NCI-H226 (cell line): ENCODE results near the gene POLR2J.

Source experiments
- DNase-seq: peaks from one replicate; pipeline ENCODE4 v3.0.0-alpha.2; 2015

The POLR2J gene

GRCh38 chr7:102433219-102434038, 45.3 kb downstream of the POLR2J start, which contains the start of gene ORAI2:
Gene ORAI2 (plus strand): TSS chr7:102433575. CDS start chr7:102438957, 5,382 bp downstream.
- peak; percentile 58 for DNase-seq

DNA sequence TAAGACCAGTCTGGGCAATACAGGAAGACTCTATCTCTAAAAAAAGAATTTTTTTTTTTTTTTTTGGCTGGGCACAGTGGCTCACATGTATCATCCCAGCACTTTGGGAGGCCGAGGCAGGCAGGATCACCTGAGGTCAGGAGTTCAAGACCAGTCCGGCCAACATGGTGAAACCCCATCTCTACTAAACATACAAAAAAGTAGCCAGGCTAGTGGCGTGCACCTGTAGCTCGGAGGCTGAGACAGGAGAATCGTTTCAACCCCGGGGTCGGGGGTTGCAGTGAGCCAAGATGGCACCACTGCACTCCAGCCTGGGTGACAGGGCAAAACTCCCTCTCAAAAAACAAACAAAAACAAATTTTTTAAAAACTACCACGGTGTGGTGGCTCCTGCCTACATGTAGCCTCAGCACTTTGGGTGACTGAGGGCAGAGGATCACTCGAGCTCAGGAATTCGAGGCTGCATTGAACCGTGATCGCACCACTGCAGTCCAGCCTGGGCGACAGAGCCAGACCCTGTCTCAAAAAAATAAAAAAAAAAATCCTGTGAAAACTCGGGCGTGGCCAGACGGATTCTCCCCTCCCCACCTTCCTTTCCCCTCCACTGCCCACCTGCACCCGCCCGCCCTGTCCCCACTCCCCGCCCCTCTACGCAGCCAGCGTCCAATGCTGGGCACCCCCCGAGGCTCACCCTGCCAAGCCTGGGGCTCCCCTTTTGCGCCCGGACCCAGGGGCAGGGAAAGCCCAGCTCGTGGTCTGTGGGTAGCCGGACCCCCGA, 46.1 kb downstream of the POLR2J start:
- no peak for DNase-seq

- DNase-seq: no peak
Observed at GRCh38 chr7:102431617-102432298, 47.0 kb downstream of the POLR2J start.

DNA sequence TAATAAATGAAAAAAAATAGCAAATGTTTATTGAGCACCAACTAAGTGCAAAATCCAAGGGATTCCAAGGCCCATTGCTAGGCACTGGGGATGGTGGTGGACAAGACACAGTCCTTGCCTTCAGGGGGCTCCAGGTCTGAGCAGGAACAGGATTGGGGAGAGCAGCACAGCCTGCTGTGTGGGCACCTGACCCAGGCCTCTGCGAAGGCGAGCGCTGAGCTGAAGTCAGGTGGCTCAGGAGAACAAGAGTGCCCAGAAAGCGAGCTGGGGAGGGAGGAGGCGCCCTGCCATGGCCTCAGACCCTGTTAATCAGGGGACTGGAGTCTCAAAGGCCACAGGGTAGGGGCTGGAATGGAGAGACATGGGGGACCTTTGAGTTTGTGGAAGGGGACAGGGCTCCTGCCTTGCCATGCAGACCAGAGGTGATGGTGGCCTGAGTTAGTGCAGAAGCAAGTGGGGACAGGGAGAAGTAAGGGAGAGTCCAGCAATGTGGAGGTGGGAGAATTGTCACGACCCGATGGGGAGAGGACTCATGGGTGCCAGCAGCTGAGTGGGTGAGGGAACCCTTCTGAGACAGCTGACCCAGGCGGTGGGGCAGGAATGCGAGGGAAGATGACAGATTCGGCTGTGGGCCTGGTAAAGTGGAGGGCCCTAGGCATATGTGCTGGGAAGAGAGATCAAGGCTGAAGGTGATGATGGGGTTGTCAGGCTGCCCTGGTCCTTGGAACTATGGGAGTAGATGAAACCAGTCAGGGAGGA, 49.4 kb downstream of the POLR2J start:
- no peak for DNase-seq

GRCh38 chr7:102427019-102427405, 51.7 kb downstream of the POLR2J start:
- no peak for DNase-seq

- DNase-seq: no peak
Observed at GRCh38 chr7:102426268-102427018, 52.3 kb downstream of the POLR2J start.

- DNase-seq: no peak
Observed at GRCh38 chr7:102425639-102426267, 53.0 kb downstream of the POLR2J start.

DNA sequence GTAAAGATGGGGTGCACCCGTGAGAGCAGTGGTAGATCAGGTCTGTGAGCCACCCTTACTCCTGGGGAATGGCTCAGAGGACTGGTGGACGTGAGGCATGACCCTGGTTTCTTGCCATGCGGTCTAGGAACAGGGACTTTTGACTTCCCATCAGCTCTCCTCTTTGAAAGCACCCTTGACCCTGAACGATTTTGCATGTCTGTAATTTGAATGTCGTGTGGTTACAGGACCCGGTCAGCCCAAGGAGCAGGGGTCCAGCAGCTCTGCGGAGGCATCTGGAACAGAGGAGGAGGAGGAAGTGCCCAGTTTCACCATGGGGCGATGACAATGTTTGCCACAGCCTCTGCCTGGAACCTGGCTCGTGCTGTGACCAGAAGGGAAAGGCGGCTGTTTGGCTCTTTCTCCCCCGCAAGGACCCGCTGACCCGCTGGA, 53.9 kb downstream of the POLR2J start:
- no peak for DNase-seq

GRCh38 chr7:102424129-102424551, 54.6 kb downstream of the POLR2J start:
- no peak for DNase-seq
